ENCODE data around the gene VPS9D1. TPM values are rescaled to one million over a fixed set of nuclear protein-coding genes. Genes with fewer than 3 reads are reported as not detected.
"Not testable (repeated sequence)": the region's sequence is repeated elsewhere in the genome, so short reads cannot be mapped to it uniquely, and the experiment has no call there.

The VPS9D1 gene
- total RNA-seq, 1 donor from 2014 or later, result 12.0 TPM

- intact Hi-C loops (cut with micrococcal nuclease), result loop anchor here (1.0 kb wide), 2 partner anchors 9 to 11 kb away; no protein-coding TSS in a partner anchor
These were observed 9.8 kb downstream of the VPS9D1 start for GRCh38 chr16:89710709-89711564.

- intact Hi-C loops (cut with micrococcal nuclease), result no loop called here
These were observed 10.8 kb downstream of the VPS9D1 start for GRCh38 chr16:89709716-89710432.

GRCh38 chr16:89709166-89709565, 11.5 kb downstream of the VPS9D1 start:
- intact Hi-C loops (cut with micrococcal nuclease), result no loop called here

GRCh38 chr16:89708481-89708931, 12.2 kb downstream of the VPS9D1 start:
- intact Hi-C loops (cut with micrococcal nuclease), result no loop called here

GRCh38 chr16:89707695-89708094, 13.0 kb downstream of the VPS9D1 start:
- intact Hi-C loops (cut with micrococcal nuclease), result no loop called here

- intact Hi-C loops (cut with micrococcal nuclease), result loop anchor here (1.0 kb wide), 5 partner anchors 15 to 204 kb away; partner anchors contain the start of gene ZNF276
These were observed 14.0 kb downstream of the VPS9D1 start for GRCh38 chr16:89706518-89707260.

- intact Hi-C loops (cut with micrococcal nuclease), result no loop called here
These were observed 15.7 kb downstream of the VPS9D1 start for GRCh38 chr16:89705006-89705405.

- intact Hi-C loops (cut with micrococcal nuclease), result loop anchor here (5.0 kb wide), 1 partner anchor 457 kb away; no protein-coding TSS in a partner anchor
These were observed 16.4 kb downstream of the VPS9D1 start for GRCh38 chr16:89704281-89704680.

- intact Hi-C loops (cut with micrococcal nuclease), result loop anchor here (1.0 to 5.0 kb wide), 6 partner anchors 10 to 454 kb away; partner anchors contain the start of gene ZNF276
These were observed 19.0 kb downstream of the VPS9D1 start, which contains the start of gene SPATA2L for GRCh38 chr16:89701425-89702406. Gene SPATA2L (minus strand): TSS chr16:89701705. CDS start chr16:89701232, 473 bp downstream.

- intact Hi-C loops (cut with micrococcal nuclease), result loop anchor here (1.0 to 5.0 kb wide), 11 partner anchors 15 to 530 kb away; partner anchors contain the start of genes ANKRD11, CDH15, CDK10 and FANCA
These were observed 19.9 kb downstream of the VPS9D1 start for GRCh38 chr16:89700649-89701424.

- intact Hi-C loops (cut with micrococcal nuclease), result loop anchor here (1.0 to 5.0 kb wide), 11 partner anchors 14 to 529 kb away; partner anchors contain the start of genes ANKRD11, CDH15, CDK10 and FANCA
These were observed 20.5 kb downstream of the VPS9D1 start for GRCh38 chr16:89700100-89700648.

- intact Hi-C loops (cut with micrococcal nuclease), result loop anchor here (1.0 to 5.0 kb wide), 11 partner anchors 13 to 528 kb away; partner anchors contain the start of genes ANKRD11, CDH15, CDK10 and FANCA
These were observed 21.0 kb downstream of the VPS9D1 start for GRCh38 chr16:89699629-89700099.

GRCh38 chr16:89698717-89699116, 22.0 kb downstream of the VPS9D1 start:
- intact Hi-C loops (cut with micrococcal nuclease), result not testable (repeated sequence)

GRCh38 chr16:89697616-89698331, 22.9 kb downstream of the VPS9D1 start:
- intact Hi-C loops (cut with micrococcal nuclease), result no loop called here

GRCh38 chr16:89697161-89697615, 23.5 kb downstream of the VPS9D1 start:
- intact Hi-C loops (cut with micrococcal nuclease), result no loop called here

- intact Hi-C loops (cut with micrococcal nuclease), result no loop called here
These were observed 24.0 kb downstream of the VPS9D1 start for GRCh38 chr16:89696670-89697128.

GRCh38 chr16:89695875-89696669, 24.6 kb downstream of the VPS9D1 start:
- intact Hi-C loops (cut with micrococcal nuclease), result no loop called here
